Activated naive CD8-positive, alpha-beta T cell treated with anti-CD3 and anti-CD28 coated beads for 36 hours (primary cell): Measurements from ENCODE around the gene PLEKHG3. TPM values are rescaled to one million over a fixed set of nuclear protein-coding genes. Genes with fewer than 3 reads are reported as not detected.

Source experiments
- DNase-seq: peaks from one replicate; pipeline ENCODE4 v3.0.0; 2021
- H3K27ac Mint-ChIP-seq: one replicate; pipeline ENCODE4 v1.8.0; 2022; ENCODE audit warnings: mild to moderate bottlenecking, moderate library complexity, mixed read lengths
- H3K27me3 Mint-ChIP-seq: one replicate; pipeline ENCODE4 v1.8.0; 2022; ENCODE audit warnings: mild to moderate bottlenecking, mixed read lengths
- H3K36me3 Mint-ChIP-seq: one replicate; pipeline ENCODE4 v1.8.0; 2021; ENCODE audit warnings: mild to moderate bottlenecking, mixed read lengths
- H3K4me1 Mint-ChIP-seq: one replicate; pipeline ENCODE4 v1.8.0; 2021; ENCODE audit warnings: mixed read lengths
- H3K4me3 Mint-ChIP-seq: one replicate; pipeline ENCODE4 v1.8.0; 2022; ENCODE audit warnings: mild to moderate bottlenecking, moderate library complexity, mixed read lengths
- H3K9me3 Mint-ChIP-seq: one replicate; pipeline ENCODE4 v1.8.0; 2022; ENCODE audit warnings: mixed read lengths
- total RNA-seq, 2 experiments: library from RNA; stranded (reverse); gene quantifications; one replicate each; pipeline ENCODE4 v1.2.3, GENCODE V29; 2021

The PLEKHG3 gene
- total RNA-seq, 2 experiments from 2014 or later, result 0.12 TPM; not detected in 1

DNA sequence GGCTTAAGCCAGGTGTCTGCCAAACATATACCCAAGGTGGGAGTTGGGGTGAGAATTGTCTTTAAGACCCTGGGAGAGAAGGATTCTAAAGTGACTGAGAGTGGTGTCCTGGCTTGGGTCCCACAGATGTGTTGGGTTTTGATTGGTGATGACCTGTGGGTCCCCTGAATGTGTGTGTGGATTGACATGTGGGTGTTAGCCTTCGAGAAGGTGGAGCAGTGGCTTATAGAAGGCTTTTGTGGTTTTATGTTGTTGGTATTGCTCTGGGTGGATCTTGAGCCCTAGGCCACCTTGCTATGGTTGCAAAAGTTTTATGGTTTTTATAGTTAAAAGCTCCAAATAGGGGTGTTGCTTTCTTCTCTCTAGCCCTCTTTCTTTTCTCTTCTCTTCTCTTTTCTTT is 29.7 kb downstream of the PLEKHG3 start:
- DNase-seq, result no peak
- Mint-ChIP-seq H3K9me3 (no peaks in the 10 kb centered on the region), H3K4me1 (no peaks in the 10 kb centered on the region), H3K27ac (no peak overlapping the region), H3K4me3 (no peak overlapping the region), H3K27me3 (no peaks in the 10 kb centered on the region), H3K36me3 (no peaks in the 10 kb centered on the region)

DNA sequence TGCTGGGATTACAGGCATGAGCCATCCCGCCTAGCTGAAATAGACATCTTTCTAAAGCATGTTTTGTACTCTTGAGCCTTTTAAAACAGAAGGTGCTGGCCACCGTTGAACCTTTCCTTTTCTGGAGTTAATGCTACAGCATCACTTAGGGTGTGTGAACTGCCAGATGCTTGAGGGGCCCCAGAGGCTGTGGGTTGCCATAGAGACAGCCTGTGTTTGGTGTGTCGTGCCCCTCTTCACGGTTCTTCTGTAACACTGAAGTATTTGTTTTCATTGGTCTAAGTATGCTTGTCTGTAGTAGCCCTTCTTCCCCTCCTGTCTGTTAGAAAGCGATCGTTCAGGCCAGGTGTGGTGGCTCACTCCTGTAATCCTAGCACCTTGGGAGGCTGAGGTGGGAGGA is 30.8 kb downstream of the PLEKHG3 start:
- no peaks in the 10 kb centered on the region for H3K36me3 Mint-ChIP-seq
- H3K27ac Mint-ChIP-seq, result no peak overlapping the region
- H3K4me3 Mint-ChIP-seq, result no peak overlapping the region
- no peaks in the 10 kb centered on the region for H3K9me3 Mint-ChIP-seq
- no peaks in the 10 kb centered on the region for H3K27me3 Mint-ChIP-seq
- no peak for DNase-seq
- H3K4me1 Mint-ChIP-seq, result no peaks in the 10 kb centered on the region

DNA sequence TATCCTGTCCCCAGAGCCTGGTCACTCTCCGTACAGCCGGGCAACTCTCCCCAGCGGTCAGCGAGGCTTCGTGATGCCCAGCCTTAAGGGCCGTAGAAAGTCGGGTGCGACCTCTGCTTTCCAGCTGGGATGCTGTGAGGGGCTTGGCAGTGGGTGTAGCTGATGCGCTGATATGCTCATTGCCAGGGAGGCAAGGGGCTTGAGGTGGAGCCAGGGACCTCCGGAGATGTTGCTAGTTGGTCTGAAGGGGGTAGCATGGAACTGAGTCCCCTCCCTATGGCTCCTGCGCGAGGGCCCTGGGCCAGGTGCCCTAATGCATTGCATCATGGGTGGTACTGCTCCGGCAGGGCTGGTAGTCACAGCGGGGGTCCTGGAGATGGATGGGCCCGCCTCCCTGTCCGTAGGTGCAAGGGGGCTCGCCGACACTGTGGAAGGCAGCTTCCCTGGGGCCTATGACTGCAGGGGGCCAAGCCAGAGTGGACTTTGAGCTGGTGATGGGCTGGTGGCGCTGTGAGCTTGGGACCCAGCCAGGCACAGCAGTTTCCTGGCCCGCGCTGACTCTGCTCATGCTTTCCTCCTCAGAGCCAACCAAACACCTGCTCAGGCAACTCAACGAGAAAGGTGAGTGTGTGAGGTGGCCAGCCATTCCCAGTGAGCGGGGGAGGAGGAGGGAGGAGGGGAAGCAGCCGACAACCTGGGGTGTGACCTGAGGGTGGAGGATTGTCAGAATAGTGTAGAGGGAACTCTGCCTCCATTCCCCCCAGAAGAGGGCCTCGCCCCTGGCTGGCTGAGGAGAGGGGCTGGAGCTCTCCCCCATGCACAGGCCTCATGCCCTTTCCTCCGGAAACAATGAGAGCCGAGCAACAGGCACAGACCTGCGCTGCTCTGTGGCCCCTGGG is 32.3 kb downstream of the PLEKHG3 start:
- Mint-ChIP-seq H3K36me3 (no peaks in the 10 kb centered on the region), H3K27ac (no peak overlapping the region), H3K9me3 (no peaks in the 10 kb centered on the region), H3K4me1 (no peaks in the 10 kb centered on the region), H3K4me3 (no peak overlapping the region), H3K27me3 (no peaks in the 10 kb centered on the region)
- no peak for DNase-seq

DNA sequence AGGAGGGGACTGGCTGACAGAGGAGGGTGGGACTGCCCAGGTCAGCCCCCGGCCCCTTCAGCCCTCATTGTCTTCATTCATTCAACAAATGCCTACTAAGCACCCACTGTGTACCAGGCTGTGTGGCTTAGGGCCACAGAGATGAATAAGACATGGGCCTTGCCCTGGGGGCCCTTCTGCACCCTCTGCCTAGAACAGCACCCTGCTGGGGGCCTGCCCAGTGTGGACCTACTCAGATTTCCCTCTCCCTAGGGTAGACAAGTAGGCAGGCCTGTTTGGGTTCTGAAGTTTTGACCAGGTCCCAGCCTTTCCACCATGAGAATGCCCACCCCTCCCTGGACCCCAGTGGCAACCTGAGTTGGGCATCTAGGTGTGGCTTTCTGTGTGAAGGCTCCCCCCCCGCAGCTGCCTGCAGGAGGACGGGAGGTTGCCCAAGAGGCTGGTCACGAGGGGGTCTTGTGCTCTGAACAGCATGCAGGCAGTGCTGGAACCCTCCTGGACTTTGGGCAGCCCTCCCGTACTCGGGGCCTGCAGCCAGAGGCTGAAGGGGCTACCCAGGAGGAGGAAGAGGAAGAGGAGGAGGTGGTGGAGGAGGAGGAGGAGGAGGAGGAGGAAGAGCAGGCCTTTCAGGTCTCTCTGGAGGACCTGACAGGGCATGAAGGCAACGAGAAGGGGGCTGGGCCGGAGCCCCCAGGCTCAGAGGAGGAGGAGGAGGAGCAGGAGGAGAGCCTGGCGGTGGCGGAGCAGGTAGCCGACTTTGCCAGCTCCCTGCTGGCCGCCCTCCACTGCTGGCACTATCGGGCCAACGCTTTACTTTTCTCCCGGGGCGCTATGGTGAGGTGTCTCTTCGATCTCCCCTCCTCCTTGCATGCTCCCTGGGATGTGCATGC is 33.4 kb downstream of the PLEKHG3 start:
- H3K36me3 Mint-ChIP-seq, result no peaks in the 10 kb centered on the region
- no peaks in the 10 kb centered on the region for H3K27me3 Mint-ChIP-seq
- H3K27ac Mint-ChIP-seq, result no peak overlapping the region
- no peaks in the 10 kb centered on the region for H3K9me3 Mint-ChIP-seq
- DNase-seq, result no peak
- H3K4me1 Mint-ChIP-seq, result no peaks in the 10 kb centered on the region
- no peak overlapping the region for H3K4me3 Mint-ChIP-seq

DNA sequence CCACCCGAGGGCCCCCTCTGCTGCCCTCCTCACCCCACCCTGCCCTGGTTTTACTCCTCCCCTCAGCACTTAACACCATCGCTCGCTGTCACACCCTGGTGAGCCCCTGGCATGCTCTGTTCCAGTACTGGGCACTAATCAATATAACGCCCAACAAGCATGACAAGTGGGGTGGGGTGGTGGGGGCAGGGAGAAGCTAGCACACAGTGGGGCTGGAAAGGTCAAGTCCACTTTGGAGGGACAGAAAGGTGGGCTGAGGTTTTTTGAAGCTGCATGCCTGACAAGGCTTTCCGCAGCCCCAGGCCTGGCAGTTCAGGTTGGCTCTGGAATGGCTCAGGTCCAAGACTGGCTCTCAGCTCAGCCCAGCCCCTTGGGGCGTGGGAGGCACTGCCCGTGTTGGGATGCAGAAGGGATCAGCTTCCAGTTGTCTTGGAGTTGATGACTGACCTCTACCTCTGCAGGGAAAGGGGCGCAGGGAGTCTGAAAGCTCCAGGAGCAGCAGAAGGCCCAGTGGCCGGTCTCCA is 34.1 kb downstream of the PLEKHG3 start:
- H3K9me3 Mint-ChIP-seq, result no peaks in the 10 kb centered on the region
- H3K27ac Mint-ChIP-seq, result no peak overlapping the region
- no peaks in the 10 kb centered on the region for H3K27me3 Mint-ChIP-seq
- H3K36me3 Mint-ChIP-seq, result no peaks in the 10 kb centered on the region
- no peak overlapping the region for H3K4me3 Mint-ChIP-seq
- no peak for DNase-seq
- no peaks in the 10 kb centered on the region for H3K4me1 Mint-ChIP-seq

- no peaks in the 10 kb centered on the region for H3K4me1 Mint-ChIP-seq
- H3K27me3 Mint-ChIP-seq, result no peaks in the 10 kb centered on the region
- H3K9me3 Mint-ChIP-seq, result no peaks in the 10 kb centered on the region
- H3K36me3 Mint-ChIP-seq, result no peaks in the 10 kb centered on the region
- no peak overlapping the region for H3K4me3 Mint-ChIP-seq
- no peak overlapping the region for H3K27ac Mint-ChIP-seq
- DNase-seq, result no peak
Measured at GRCh38 chr14:64741200-64741599, 37.0 kb downstream of the PLEKHG3 start.

DNA sequence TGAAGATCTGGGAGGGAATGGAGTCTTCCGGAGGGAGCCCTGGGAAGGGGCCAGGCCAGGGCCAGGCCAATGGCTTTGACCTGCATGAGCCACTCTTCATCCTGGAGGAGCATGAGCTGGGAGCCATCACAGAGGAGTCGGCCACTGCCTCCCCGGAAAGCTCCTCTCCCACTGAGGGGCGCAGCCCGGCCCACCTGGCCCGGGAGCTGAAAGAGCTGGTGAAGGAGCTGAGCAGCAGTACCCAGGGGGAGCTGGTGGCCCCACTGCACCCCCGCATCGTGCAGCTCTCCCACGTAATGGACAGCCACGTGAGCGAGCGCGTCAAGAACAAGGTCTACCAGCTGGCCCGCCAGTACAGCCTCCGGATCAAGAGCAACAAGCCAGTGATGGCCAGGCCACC is 37.7 kb downstream of the PLEKHG3 start:
- no peak for DNase-seq
- no peaks in the 10 kb centered on the region for H3K27me3 Mint-ChIP-seq
- no peak overlapping the region for H3K27ac Mint-ChIP-seq
- no peaks in the 10 kb centered on the region for H3K9me3 Mint-ChIP-seq
- H3K4me1 Mint-ChIP-seq, result no peaks in the 10 kb centered on the region
- H3K4me3 Mint-ChIP-seq, result no peak overlapping the region
- H3K36me3 Mint-ChIP-seq, result no peaks in the 10 kb centered on the region

GRCh38 chr14:64743061-64743460 is 38.8 kb downstream of the PLEKHG3 start:
- Mint-ChIP-seq H3K4me1 (no peaks in the 10 kb centered on the region), H3K27me3 (no peaks in the 10 kb centered on the region), H3K9me3 (no peaks in the 10 kb centered on the region), H3K4me3 (no peak overlapping the region), H3K27ac (no peak overlapping the region), H3K36me3 (no peaks in the 10 kb centered on the region)
- no peak for DNase-seq

- Mint-ChIP-seq H3K36me3 (no peaks in the 10 kb centered on the region), H3K4me1 (no peaks in the 10 kb centered on the region), H3K27ac (no peak overlapping the region), H3K4me3 (no peak overlapping the region), H3K27me3 (no peaks in the 10 kb centered on the region), H3K9me3 (no peaks in the 10 kb centered on the region)
- no peak for DNase-seq
Measured at GRCh38 chr14:64745511-64746091, 41.4 kb downstream of the PLEKHG3 start.

DNA sequence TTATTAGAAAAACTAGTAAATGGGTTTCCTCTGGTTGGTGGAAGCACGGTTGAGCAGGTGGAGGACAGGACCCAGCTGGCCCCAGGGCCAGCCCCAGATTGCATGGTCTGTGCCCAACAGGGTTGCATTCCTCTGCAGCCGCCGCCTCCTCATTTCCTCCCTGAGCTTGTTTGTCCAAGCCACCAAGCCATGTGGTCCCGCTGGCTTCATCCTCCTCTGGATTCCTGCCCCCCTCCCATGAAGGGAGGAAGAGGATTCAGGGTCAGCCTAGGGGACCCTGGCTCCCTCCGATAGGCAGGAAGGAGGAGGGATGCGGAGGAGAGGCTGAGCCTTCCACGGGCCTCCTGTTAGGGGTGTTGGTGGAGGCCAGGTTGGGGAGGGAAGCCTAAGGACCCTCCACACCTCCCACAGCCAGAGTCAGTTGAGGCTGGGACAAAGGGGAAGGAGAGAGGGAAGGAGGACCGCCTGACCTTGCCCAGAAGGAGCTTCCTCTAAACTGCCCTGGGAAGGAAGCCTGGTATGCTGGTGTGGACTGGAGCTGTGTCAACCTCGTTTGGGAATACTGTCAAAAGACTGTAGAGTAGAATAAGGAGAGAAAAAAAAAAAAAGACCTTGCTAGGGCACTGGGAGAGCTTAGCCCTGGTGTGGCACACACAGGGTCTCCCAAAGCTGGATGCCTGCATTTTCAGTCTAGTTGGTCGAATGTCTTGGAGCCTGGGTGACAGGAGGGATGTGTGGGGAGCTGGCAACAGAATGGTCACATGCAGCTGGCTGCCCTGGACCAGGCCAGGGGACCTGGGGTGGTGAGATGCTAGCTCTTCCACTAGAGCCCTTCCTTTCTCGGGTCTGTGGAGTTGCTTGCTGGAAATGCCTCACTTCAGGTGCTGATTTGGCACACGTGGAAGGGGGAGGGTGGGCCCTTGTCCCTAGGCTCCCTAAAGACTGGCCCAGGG is 42.4 kb downstream of the PLEKHG3 start:
- Mint-ChIP-seq H3K4me1 (no peaks in the 10 kb centered on the region), H3K36me3 (no peaks in the 10 kb centered on the region), H3K27me3 (no peaks in the 10 kb centered on the region), H3K9me3 (no peaks in the 10 kb centered on the region), H3K27ac (no peak overlapping the region), H3K4me3 (no peak overlapping the region)
- DNase-seq, result no peak

DNA sequence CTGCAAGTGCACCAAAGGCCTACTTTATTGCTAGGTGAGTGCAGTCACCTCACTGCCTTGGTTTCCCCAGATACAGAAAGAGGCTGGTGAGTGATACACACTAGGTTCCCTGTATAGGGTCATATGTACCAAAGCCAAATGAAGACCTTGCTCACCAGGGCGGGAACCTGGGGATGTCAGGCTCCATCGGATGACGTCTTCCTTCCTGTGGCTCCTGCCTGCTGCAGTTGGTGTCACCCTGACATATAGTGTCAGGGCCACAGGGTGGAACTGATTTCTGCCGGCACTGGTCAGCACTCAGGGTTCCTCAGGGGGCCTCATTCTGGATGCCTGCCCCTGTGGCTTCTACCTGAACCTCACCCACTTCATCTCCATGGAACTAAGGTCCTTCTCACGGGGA is 43.1 kb downstream of the PLEKHG3 start:
- no peak for DNase-seq
- Mint-ChIP-seq H3K36me3 (no peaks in the 10 kb centered on the region), H3K4me3 (no peak overlapping the region), H3K9me3 (no peaks in the 10 kb centered on the region), H3K4me1 (no peaks in the 10 kb centered on the region), H3K27ac (no peak overlapping the region), H3K27me3 (no peaks in the 10 kb centered on the region)

- Mint-ChIP-seq H3K36me3 (no peaks in the 10 kb centered on the region), H3K27me3 (no peaks in the 10 kb centered on the region), H3K9me3 (no peaks in the 10 kb centered on the region), H3K4me3 (no peak overlapping the region), H3K4me1 (no peaks in the 10 kb centered on the region), H3K27ac (no peak overlapping the region)
- DNase-seq, result no peak
Measured at GRCh38 chr14:64748521-64748920, 44.3 kb downstream of the PLEKHG3 start.

DNA sequence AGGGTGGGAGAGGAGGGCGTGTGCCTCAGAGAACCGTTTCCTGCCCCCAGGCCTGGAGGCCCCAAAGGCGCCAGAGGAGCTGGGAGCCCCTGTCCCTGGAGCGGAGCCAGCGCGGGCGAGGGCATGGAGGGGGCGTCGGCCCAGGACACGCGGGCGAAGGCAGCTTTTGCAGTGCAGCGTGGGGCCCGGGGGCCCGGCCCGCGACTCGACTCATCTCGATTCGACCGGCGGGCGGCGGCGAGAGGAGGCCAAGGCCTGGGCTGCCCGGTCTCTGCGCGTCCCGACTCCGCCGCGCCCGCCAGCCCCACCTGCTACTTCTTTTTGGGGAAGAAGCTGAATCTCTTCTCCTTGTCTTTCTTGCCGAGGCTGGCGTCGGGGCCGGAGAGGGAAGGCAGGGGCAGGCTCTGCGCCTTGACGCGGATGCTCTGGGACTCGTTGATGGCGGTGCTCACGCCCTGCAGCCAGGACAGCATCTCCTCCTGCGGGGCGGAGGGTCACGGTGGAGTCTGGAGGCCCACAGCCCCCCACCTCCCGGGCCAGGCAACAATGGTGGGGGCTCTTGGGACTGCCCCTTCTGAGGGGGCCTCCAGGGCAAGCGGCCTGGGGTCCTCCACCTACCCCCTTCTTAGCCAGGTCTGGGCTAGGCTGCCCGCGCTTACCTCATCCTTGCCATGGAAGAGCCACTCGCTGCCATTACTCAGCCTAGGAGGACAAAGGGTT is 44.9 kb downstream of the PLEKHG3 start:
- Mint-ChIP-seq H3K27me3 (no peaks in the 10 kb centered on the region), H3K36me3 (no peaks in the 10 kb centered on the region)
- no peak for DNase-seq

DNA sequence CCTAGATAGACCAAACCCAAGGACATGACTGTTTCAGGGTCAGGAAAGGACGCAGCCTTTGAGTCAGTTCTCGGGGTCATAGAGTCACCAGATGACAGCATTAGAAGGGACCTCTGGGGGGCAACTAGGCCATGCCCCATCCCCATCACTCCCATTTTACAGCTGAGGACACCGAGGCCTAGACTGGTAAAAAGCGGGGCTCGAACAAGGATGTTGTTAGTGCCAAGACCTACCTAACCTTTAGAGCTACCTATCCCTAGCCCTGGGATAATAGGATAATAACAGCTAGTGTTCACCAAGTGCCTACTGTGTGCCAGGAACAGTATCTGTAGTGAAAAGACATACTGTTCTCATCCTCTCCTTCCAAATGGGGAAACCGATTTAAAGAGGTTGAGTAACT is 48.7 kb downstream of the PLEKHG3 start:
- H3K9me3 Mint-ChIP-seq, result no peaks in the 10 kb centered on the region
- H3K27ac Mint-ChIP-seq, result no peak overlapping the region
- H3K27me3 Mint-ChIP-seq, result no peaks in the 10 kb centered on the region
- DNase-seq, result no peak
- H3K4me1 Mint-ChIP-seq, result no peaks in the 10 kb centered on the region
- H3K4me3 Mint-ChIP-seq, result no peak overlapping the region
- H3K36me3 Mint-ChIP-seq, result no peaks in the 10 kb centered on the region

More for the DNA sequence above, 44.9 kb downstream of the PLEKHG3 start:
- Mint-ChIP-seq H3K4me1 (no peaks in the 10 kb centered on the region), H3K4me3 (no peak overlapping the region), H3K27ac (no peak overlapping the region), H3K9me3 (no peaks in the 10 kb centered on the region)
